ENCODE measurements around the gene BBOX1. TPM values are rescaled to one million over a fixed set of nuclear protein-coding genes. Genes with fewer than 3 reads are reported as not detected.

BBOX1 gene
- total RNA-seq, 1 experiment from 2014 or later, result not detected

Other genes starting within 250 kb of the BBOX1 start
- gene FIBIN, start 46.7 kb upstream of the BBOX1 start, total RNA-seq (2014; rRNA removed; shearing (Covaris generic)), result not detected in 2 replicates

Measured in HT-29 (cell line).